Pancreas (tissue), 10 donors: ENCODE data around the gene MEOX1. TPM values are rescaled to one million over a fixed set of nuclear protein-coding genes. Genes with fewer than 3 reads are reported as not detected.

Experiments
- ATAC-seq, 4 donors: fragments of 200-7000 bp; cut with Tn5 transposase; one replicate each; pipeline versions ENCODE4 v1.8.0 to v1.9.1; 2020; ENCODE audit warnings: mild to moderate bottlenecking in 4 of 4, moderate library complexity in 4 of 4
- DNase-seq, 6 donors: peaks; one replicate each; pipeline ENCODE4 v3.0.0-alpha.2; 2020
- FAIRE-seq: peaks from 2 replicates; lab custom pipeline; 2012; peaks lifted over from hg19 to GRCh38; lab: Jason Lieb, UNC
- H3K27ac ChIP-seq, 4 donors: fragments of 200-600 bp; sonication (generic); 1 replicate in 3 of 4; 2 replicates in 1 of 4; pipeline versions ENCODE4 v1.5.0 to v1.8.0; 2020
- H3K27me3 ChIP-seq, 4 donors: fragments of 200-600 bp; one replicate each; pipeline ENCODE4 v1.8.0; 2021
- H3K36me3 ChIP-seq, 3 donors: fragments of 200-600 bp; sonication (generic) in 1 of 3; one replicate each; pipeline versions ENCODE4 v1.5.0 to v1.8.0; 2020 to 2021
- H3K4me1 ChIP-seq, 3 donors: fragments of 200-600 bp; one replicate each; pipeline ENCODE4 v1.8.0; 2021
- H3K4me3 ChIP-seq, 4 donors: fragments of 200-600 bp; sonication (generic) in 2 of 4; one replicate each; pipeline versions ENCODE4 v1.5.0 to v1.8.0; 2020 to 2021
- H3K9me3 ChIP-seq, 4 donors: fragments of 200-600 bp; one replicate each; pipeline ENCODE4 v1.8.0; 2021
- CTCF ChIP-seq, 4 donors: fragments of 200-600 bp; sonication (generic) in 3 of 4; IDR thresholded peaks; one replicate each; pipeline versions ENCODE4 v1.5.0 to v1.8.0; 2021; ENCODE audit warnings: antibody characterized with exemption in 4 of 4
- WGBS, 2 donors: extraction: QIAGEN DNeasy Blood & Tissue Kit; methylation state at CpG; one replicate each; pipeline ENCODE4 v1.1.7; 2013; 5-methylcytosine and 5-hydroxymethylcytosine counted together
- intact Hi-C, 3 donors: fragments of 100-400 bp; cut with DNase I; formaldehyde crosslinking; loops; one replicate each; pipeline versions ENCODE4 v1.11.1 to v1.14.2; 2022
- polyA plus RNA-seq, 2 donors: library from polyadenylated mRNA; stranded (reverse); fragments of 200-250 nt; gene quantifications; one replicate each; pipeline ENCODE4 v1.2.3, GENCODE V29; 2013
- total RNA-seq, 6 donors: library from RNA; stranded (reverse); fragmentation: NEBNext Ultra II Directional in 4 of 6; extraction: Animal tissue kit (Norgen Biotek cat#: 25700) in 4 of 6; gene quantifications; one replicate each; pipeline versions ENCODE4 v1.2.1 to v1.2.4, GENCODE V29; 2021 to 2023
- donor health status: healthy with polysubstance abuse.
- donor health status: DM: no; HTN: no; CAD: no; lungs with moderate emphysema.
- donor health status: DM: no; HTN: no; CAD: no.
- donor health status: control.
- donor health status: control.
- donor health status: Bipolar disorder and iron deficiency.
- donor health status: DM: yes; HTN: yes; CAD: no.
- donor health status: DM: no; HTN: no; CAD: no.
- donor health status: DM: no; HTN: no; CAD: no.
- donor health status: DM: yes; HTN: yes; CAD: no.

The MEOX1 gene
- total and polyA plus RNA-seq, 8 donors: 0.28 to 4.3 (median 1.1) TPM

- no peaks in the 10 kb centered on the region for H3K27me3 ChIP-seq
- H3K4me3 ChIP-seq: no peak overlapping the region
- intact Hi-C loops: no loop called here
- ATAC-seq: no peak
- no peaks in the 10 kb centered on the region for H3K9me3 ChIP-seq
- no peak for DNase-seq
- no peak overlapping the region for H3K27ac ChIP-seq
- no peaks in the 10 kb centered on the region for H3K36me3 ChIP-seq
- TF ChIP-seq CTCF (IDR thresholded peaks at IDR 0.05): no peak
- FAIRE-seq: no peak
- no peaks in the 10 kb centered on the region for H3K4me1 ChIP-seq
- WGBS, 2 donors: 70 to 78% methylated on average over 5 of the region's 5 CpGs
Observed at GRCh38 chr17:43619705-43620104, 42.0 kb downstream of the MEOX1 start.

GRCh38 chr17:43618276-43618675 lies 43.4 kb downstream of the MEOX1 start:
- H3K4me1 ChIP-seq: no peaks in the 10 kb centered on the region
- no peak for FAIRE-seq
- H3K9me3 ChIP-seq: no peaks in the 10 kb centered on the region
- H3K36me3 ChIP-seq: no peaks in the 10 kb centered on the region
- whole genome bisulfite sequencing, 2 donors: 80 to 81% methylated on average over 8 of the region's 8 CpGs
- H3K27me3 ChIP-seq: no peaks in the 10 kb centered on the region
- DNase-seq: no peak
- no peak overlapping the region for H3K4me3 ChIP-seq
- no peak for TF ChIP-seq CTCF (IDR thresholded peaks at IDR 0.05)
- intact Hi-C loops: no loop called here
- no peak for ATAC-seq
- H3K27ac ChIP-seq: no peak overlapping the region

GRCh38 chr17:43616852-43617251 lies 44.9 kb downstream of the MEOX1 start:
- Histone ChIP-seq H3K4me3 (no peak overlapping the region), H3K4me1 (no peaks in the 10 kb centered on the region), H3K9me3 (no peaks in the 10 kb centered on the region), H3K27ac (no peak overlapping the region), H3K27me3 (no peaks in the 10 kb centered on the region), H3K36me3 (no peaks in the 10 kb centered on the region)
- 72 to 84% methylated on average over 5 of the region's 5 CpGs for WGBS, 2 donors
- DNase-seq (no peak), ATAC-seq (no peak), FAIRE-seq (no peak)
- no peak for TF ChIP-seq CTCF (IDR thresholded peaks at IDR 0.05)
- intact Hi-C loops: no loop called here

- Histone ChIP-seq H3K4me1 (no peaks in the 10 kb centered on the region), H3K4me3 (no peak overlapping the region), H3K27me3 (no peaks in the 10 kb centered on the region), H3K9me3 (no peaks in the 10 kb centered on the region), H3K27ac (no peak overlapping the region), H3K36me3 (no peaks in the 10 kb centered on the region)
- no peak for ATAC-seq
- no peak for DNase-seq
- TF ChIP-seq CTCF (IDR thresholded peaks at IDR 0.05): no peak
- WGBS, 2 donors: 65 to 75% methylated on average over 2 of the region's 2 CpGs
- FAIRE-seq: no peak
- intact Hi-C loops: no loop called here
Observed at GRCh38 chr17:43616421-43616820, 45.3 kb downstream of the MEOX1 start.

- WGBS, 2 donors: 79 to 85% methylated on average over 1 of the region's 1 CpG
- FAIRE-seq (no peak), DNase-seq (no peak), ATAC-seq (no peak)
- intact Hi-C loops: no loop called here
- no peak overlapping the region for H3K4me3 ChIP-seq
- no peaks in the 10 kb centered on the region for H3K4me1 ChIP-seq
- H3K9me3 ChIP-seq: no peaks in the 10 kb centered on the region
- H3K27ac ChIP-seq: no peak overlapping the region
- TF ChIP-seq CTCF (IDR thresholded peaks at IDR 0.05): no peak
- no peaks in the 10 kb centered on the region for H3K27me3 ChIP-seq
- H3K36me3 ChIP-seq: no peaks in the 10 kb centered on the region
Observed at GRCh38 chr17:43616029-43616351, 45.7 kb downstream of the MEOX1 start.
